Upper lobe of left lung (tissue), 4 donors: ENCODE results near the gene YIF1B.

Experiments used
- CTCF ChIP-seq, 6 experiments: fragments of 450-650 bp in 4 of 6; fragments of 200-600 bp in 2 of 6; sonication (generic) in 2 of 6; IDR thresholded peaks; one replicate each; pipeline ENCODE4 v1.5.1; 2016 to 2019; ENCODE audit warnings: antibody characterized with exemption in 6 of 6
- EP300 ChIP-seq, 4 donors: sonication (generic); formaldehyde crosslinking; IDR thresholded peaks; one replicate each; pipeline ENCODE4 v1.5.1; 2017; ENCODE audit warnings: antibody characterized with exemption in 4 of 4, control low read depth in 2 of 4
- POLR2A ChIP-seq, 4 donors: fragments of 450-650 bp; IDR thresholded peaks; one replicate each; pipeline ENCODE4 v1.5.1; 2016 to 2017; ENCODE audit warnings: antibody characterized with exemption in 4 of 4, mild to moderate bottlenecking in 2 of 4
- POLR2AphosphoS5 ChIP-seq, 2 donors: sonication (generic); formaldehyde crosslinking; IDR thresholded peaks; one replicate each; pipeline ENCODE4 v1.5.1; 2017; ENCODE audit warnings: antibody characterized with exemption in 2 of 2

- no peak for TF ChIP-seq CTCF (IDR thresholded peaks at IDR 0.05)
- TF ChIP-seq EP300 (IDR thresholded peaks at IDR 0.05): no peak
- TF ChIP-seq POLR2A (IDR thresholded peaks at IDR 0.05): no peak
- no peak for TF ChIP-seq POLR2AphosphoS5 (IDR thresholded peaks at IDR 0.05)
Measured at GRCh38 chr19:38273499-38273898, 42.2 kb downstream of the YIF1B start.
